H1 (cell line): Measurements from ENCODE around the gene RAI14. TPM values are rescaled to one million over a fixed set of nuclear protein-coding genes. Genes with fewer than 3 reads are reported as not detected.
A peak's percentile ranks its signal among the peaks of the same experiment; 100 is the strongest.

Experiments used
- CTCF ChIA-PET: fragments of 300-600 bp; sonication (Branson Sonifier 250); formaldehyde crosslinking; loops from one replicate; lab custom pipeline; 2021; ENCODE audit not compliant: partially characterized antibody; lab: Charles Lee
- POLR2A ChIA-PET: fragments of 300-600 bp; sonication (Branson Sonifier 250); formaldehyde crosslinking; loops from one replicate; lab custom pipeline; 2021; ENCODE audit warnings: inconsistent platforms; ENCODE audit not compliant: partially characterized antibody; lab: Charles Lee
- DNase-seq, 2 experiments: peaks; one replicate each; pipeline versions ENCODE4 v3.0.0 to v3.0.0-alpha.2; 2010 to 2022; ENCODE audit warnings: low spot score in 2 of 2, low read depth in 1 of 2, mixed read lengths in 1 of 2
- FAIRE-seq: peaks from 2 replicates; lab custom pipeline; 2011; peaks lifted over from hg19 to GRCh38; lab: Jason Lieb, UNC
- H2AFZ ChIP-seq: 2 replicates; pipeline ENCODE4 v1.8.1; 2012; ENCODE audit warnings: low read length, inconsistent platforms
- H2AK5ac ChIP-seq: 2 replicates; pipeline ENCODE4 v1.6.1; 2013; ENCODE audit warnings: low read depth, low read length
- H2BK120ac ChIP-seq: replicated peaks from 2 replicates; pipeline ENCODE3; 2013; ENCODE audit warnings: low read depth, low read length, inconsistent platforms
- H2BK12ac ChIP-seq: 2 replicates; pipeline ENCODE4 v1.6.1; 2013; ENCODE audit warnings: low read depth, low read length
- H2BK15ac ChIP-seq: 2 replicates; pipeline ENCODE4 v1.6.1; 2013; ENCODE audit warnings: low read length
- H2BK20ac ChIP-seq: 2 replicates; pipeline ENCODE4 v1.6.1; 2013; ENCODE audit warnings: low read length
- H2BK5ac ChIP-seq: 2 replicates; pipeline ENCODE4 v1.6.1; 2013; ENCODE audit warnings: low read depth, low read length
- H3K14ac ChIP-seq: 2 replicates; pipeline ENCODE4 v1.6.1; 2013; ENCODE audit warnings: inconsistent platforms; ENCODE audit not compliant: insufficient read length
- H3K18ac ChIP-seq: 2 replicates; pipeline ENCODE4 v1.6.1; 2013; ENCODE audit warnings: low read length; ENCODE audit errors: extremely low read depth
- H3K23ac ChIP-seq: 2 replicates; pipeline ENCODE4 v1.6.1; 2013; ENCODE audit warnings: inconsistent platforms; ENCODE audit not compliant: insufficient read length
- H3K23me2 ChIP-seq: 2 replicates; pipeline ENCODE4 v1.6.1; 2013; ENCODE audit warnings: low read depth, low read length
- H3K27ac ChIP-seq: 2 replicates; pipeline ENCODE4 v1.6.1; 2011; ENCODE audit warnings: low read depth, low read length, inconsistent platforms
- H3K27me3 ChIP-seq, 4 experiments: replicated peaks in 1 of 4; 1 replicate in 1 of 4; 2 replicates in 3 of 4; pipeline versions ENCODE4 v1.6.1 to v1.8.1; 2011 to 2013; ENCODE audit warnings: low read length in 3 of 4, mild to moderate bottlenecking in 3 of 4, inconsistent platforms in 2 of 4, mixed read lengths in 2 of 4, moderate library complexity in 1 of 4; ENCODE audit not compliant: control insufficient read depth in 3 of 4, insufficient read depth in 3 of 4; ENCODE audit errors: extremely low read depth in 1 of 4
- H3K36me3 ChIP-seq, 4 experiments: 2 replicates each; pipeline versions ENCODE4 v1.6.1 to v1.8.1; 2011 to 2013; ENCODE audit warnings: mild to moderate bottlenecking in 4 of 4, low read length in 3 of 4, moderate library complexity in 2 of 4, control low read depth in 1 of 4, inconsistent platforms in 1 of 4; ENCODE audit not compliant: insufficient read depth in 4 of 4, control insufficient read depth in 2 of 4
- H3K4ac ChIP-seq: replicated peaks from 2 replicates; pipeline ENCODE3; 2013; ENCODE audit warnings: low read length, low read depth, mixed read lengths, inconsistent platforms; ENCODE audit not compliant: insufficient read length
- H3K4me1 ChIP-seq, 4 experiments: replicated peaks in 1 of 4; 1 replicate in 1 of 4; 2 replicates in 3 of 4; pipeline versions ENCODE4 v1.6.1 to v1.8.1; 2011 to 2013; ENCODE audit warnings: low read length in 3 of 4, inconsistent platforms in 2 of 4, mixed read lengths in 1 of 4; ENCODE audit not compliant: insufficient read depth in 4 of 4, control insufficient read depth in 3 of 4
- H3K4me2 ChIP-seq, 2 experiments: 2 replicates each; pipeline versions ENCODE4 v1.6.1 to v1.8.1; 2011 to 2013; ENCODE audit warnings: low read depth in 2 of 2, low read length in 2 of 2, control low read depth in 1 of 2, inconsistent platforms in 1 of 2, mild to moderate bottlenecking in 1 of 2; ENCODE audit not compliant: insufficient read depth in 1 of 2
- H3K4me3 ChIP-seq, 4 experiments: fragments of 200-600, 300-600 bp in 1 of 4; sonication (generic), shearing (Covaris generic), sonication (Bioruptor Twin) in 1 of 4; 2 replicates each; pipeline versions ENCODE4 v1.5.1 to v1.8.1; 2011 to 2016; ENCODE audit warnings: low read length in 4 of 4, low read depth in 3 of 4, control low read depth in 2 of 4, inconsistent platforms in 2 of 4, mild to moderate bottlenecking in 2 of 4, mixed read lengths in 1 of 4, moderate library complexity in 1 of 4; ENCODE audit not compliant: insufficient read depth in 2 of 4; ENCODE audit errors: extremely low read depth in 1 of 4
- H3K56ac ChIP-seq: replicated peaks from 2 replicates; pipeline ENCODE3; 2013; ENCODE audit warnings: low read depth, mild to moderate bottlenecking, mixed read lengths, low read length, inconsistent platforms; ENCODE audit not compliant: insufficient read length
- H3K79me1 ChIP-seq: 2 replicates; pipeline ENCODE4 v1.6.1; 2013; ENCODE audit warnings: low read depth, low read length, control low read depth
- H3K79me2 ChIP-seq, 2 experiments: 2 replicates each; pipeline versions ENCODE4 v1.6.1 to v1.8.1; 2012 to 2013; ENCODE audit warnings: low read length in 2 of 2, mild to moderate bottlenecking in 2 of 2, inconsistent platforms in 1 of 2; ENCODE audit not compliant: insufficient read depth in 2 of 2, control insufficient read depth in 1 of 2
- H3K9ac ChIP-seq, 4 experiments: replicated peaks in 1 of 4; 1 replicate in 1 of 4; 2 replicates in 3 of 4; pipeline versions ENCODE4 v1.6.1 to v1.8.1; 2011 to 2013; ENCODE audit warnings: low read depth in 3 of 4, low read length in 3 of 4, control low read depth in 2 of 4, mild to moderate bottlenecking in 2 of 4, moderate library complexity in 2 of 4, inconsistent platforms in 1 of 4; ENCODE audit errors: extremely low read depth in 1 of 4
- H3K9me3 ChIP-seq, 2 experiments: 2 replicates each; pipeline versions ENCODE4 v1.6.1 to v1.8.1; 2012 to 2013; ENCODE audit warnings: mild to moderate bottlenecking in 2 of 2, moderate library complexity in 2 of 2, control low read depth in 1 of 2, inconsistent platforms in 1 of 2, low read depth in 1 of 2, low read length in 1 of 2, mixed read lengths in 1 of 2; ENCODE audit not compliant: insufficient read depth in 2 of 2
- H4K20me1 ChIP-seq, 2 experiments: replicated peaks in 1 of 2; 2 replicates each; pipeline versions ENCODE3 to v1.8.1; 2011 to 2013; ENCODE audit warnings: inconsistent platforms in 2 of 2, low read length in 2 of 2, mild to moderate bottlenecking in 1 of 2; ENCODE audit not compliant: insufficient read depth in 2 of 2, control insufficient read depth in 1 of 2
- H4K5ac ChIP-seq: 2 replicates; pipeline ENCODE4 v1.6.1; 2013; ENCODE audit warnings: low read length, low read depth, mixed read lengths, inconsistent platforms; ENCODE audit not compliant: insufficient read length
- H4K8ac ChIP-seq: 2 replicates; pipeline ENCODE4 v1.8.0; 2013; ENCODE audit warnings: mild to moderate bottlenecking, moderate library complexity, low read length, inconsistent platforms; ENCODE audit not compliant: insufficient read depth; ENCODE audit errors: extremely low read depth
- H4K91ac ChIP-seq: replicated peaks from 2 replicates; pipeline ENCODE3; 2013; ENCODE audit warnings: low read length, mixed read lengths, inconsistent platforms; ENCODE audit not compliant: insufficient read length
- HDAC2 ChIP-seq, 2 experiments: fragments of 300-600 bp in 1 of 2; sonication (generic) in 1 of 2; IDR thresholded peaks; 2 replicates each; pipeline ENCODE4 v1.6.1; 2011 to 2012; ENCODE audit warnings: low read depth in 2 of 2, low read length in 2 of 2, mild to moderate bottlenecking in 2 of 2, moderate library complexity in 2 of 2, borderline replicate concordance in 1 of 2, inconsistent platforms in 1 of 2
- PHF8 ChIP-seq: fragments of 200-600 bp; sonication (generic); conservative IDR thresholded peaks from 2 replicates; pipeline ENCODE4 v1.7.1; 2012; ENCODE audit warnings: low read depth, mild to moderate bottlenecking, inconsistent platforms, low read length, moderate library complexity
- WGBS, 2 experiments: shearing (Covaris generic) in 1 of 2; methylation state at CpG; one replicate each; pipeline versions ENCODE4 v1.1.6 to v1.1.7; 2013 to 2015; ENCODE audit warnings: low lambda C conversion rate in 2 of 2, mixed read lengths in 2 of 2, inconsistent platforms in 1 of 2, low coverage in 1 of 2, missing lambda C conversion rate in 1 of 2; ENCODE audit not compliant: insufficient replicate concordance in 2 of 2, insufficient coverage in 1 of 2, insufficient read length in 1 of 2; ENCODE audit errors: extremely low coverage in 1 of 2, missing lambda C conversion rate in 1 of 2; 5-methylcytosine and 5-hydroxymethylcytosine counted together
- polyA plus RNA-seq, 7 experiments: library from polyadenylated mRNA; depleted of rRNA in 3 of 7; stranded (reverse) in 5 of 7; unstranded in 2 of 7; fragments of >200 nt in 5 of 7; fragments of 200-250 nt in 2 of 7; gene quantifications; 1 replicate in 5 of 7; 2 replicates in 1 of 7; 4 replicates in 1 of 7; pipeline versions ENCODE4 v1.2.1 to v1.2.3, GENCODE V29; 2011 to 2013; ENCODE audit warnings: missing spikeins in 2 of 7, mixed read lengths in 2 of 7
- total RNA-seq: library from RNA; stranded (reverse); fragmentation: NEBNext Ultra II Directional; extraction: Animal tissue kit (Norgen Biotek cat#: 25700); gene quantifications from 2 replicates; pipeline ENCODE4 v1.2.1, GENCODE V29; 2021

The RAI14 gene
- total and polyA plus RNA-seq, 2 of the 8 experiments (the other 6 are each of a cell fraction or from before 2014, with no cell fraction given), result 48.4 to 210 TPM

GRCh38 chr5:34684980-34685352 is 28.8 kb downstream of the RAI14 start:
- no peak overlapping the region; the same call in 1 of the 2 replicates for H2BK5ac ChIP-seq
- no peak overlapping the region for H2AFZ ChIP-seq
- H4K5ac ChIP-seq, result no peak overlapping the region
- ChIA-PET CTCF (interaction anchor here (0.8 to 3.8 kb wide), 9 partner anchors 8 to 214 kb away, joined by 3 to 9 read pairs (median 3); no protein-coding TSS in a partner anchor), POLR2A (interaction anchor here (0.6 to 2.2 kb wide), 4 partner anchors 20 to 99 kb away, joined by 3 to 11 read pairs (median 3); no protein-coding TSS in a partner anchor)
- H3K4me2 ChIP-seq, result peak overlapping the region in 1 of 2 experiments; percentile 54; a peak in 1 of 4 replicates
- H3K27me3 ChIP-seq, result no peaks in the 10 kb centered on the region
- H2BK20ac ChIP-seq, result no peak overlapping the region
- H2AK5ac ChIP-seq, result peak overlapping the region; percentile 7; the same call in 1 of the 2 replicates
- no peak overlapping the region; the same call in 1 of the 2 replicates for H2BK12ac ChIP-seq
- H3K4me1 ChIP-seq, result peaks cover 4 to 21% (median 15%) of the 10 kb centered on the region in 4 experiments; a peak in 6 of 7 replicates
- no peak overlapping the region for H3K56ac ChIP-seq
- no peak overlapping the region for H3K23ac ChIP-seq
- H3K79me2 ChIP-seq, result peaks cover 26 to 99% of the 10 kb centered on the region in 2 experiments
- H3K9me3 ChIP-seq, result no peaks in the 10 kb centered on the region
- TF ChIP-seq HDAC2 (IDR thresholded peaks at IDR 0.05; ENCODE audit: borderline replicate concordance in 1 of 2, low read depth in 2 of 2, low read length in 2 of 2), result 0 out of 4 replicates have a peak, but pooled peaks of 1 of the 2 experiments have one; percentile 20
- TF ChIP-seq PHF8, result no peak
- no peak overlapping the region for H3K4ac ChIP-seq
- DNase-seq (no peak), FAIRE-seq (no peak)
- H3K23me2 ChIP-seq, result no peaks in the 10 kb centered on the region; the same call in none of the 2 replicates
- H3K79me1 ChIP-seq, result no peaks in the 10 kb centered on the region; the same call in 1 of the 2 replicates
- H3K36me3 ChIP-seq, result peaks cover 2 to 25% (median 13%) of the 10 kb centered on the region in 4 experiments; a peak in 7 of 8 replicates
- H3K14ac ChIP-seq, result no peak overlapping the region
- no peak overlapping the region for H3K18ac ChIP-seq
- no peak overlapping the region for H4K91ac ChIP-seq
- H3K4me3 ChIP-seq, result 0 out of 8 replicates have a peak overlapping the region, but pooled peaks of 1 of the 4 experiments have one; percentile 33
- no peak overlapping the region for H2BK15ac ChIP-seq
- no peak overlapping the region for H4K8ac ChIP-seq
- no peak overlapping the region for H2BK120ac ChIP-seq
- H4K20me1 ChIP-seq, result peaks cover 11 to 22% of the 10 kb centered on the region in 2 experiments
- peak overlapping the region; percentile 34; the same call in 1 of the 2 replicates for H3K27ac ChIP-seq
- no peak overlapping the region for H3K9ac ChIP-seq
- WGBS, 2 experiments, result 79% methylated on average over 4 of the region's 4 CpGs; no CpG with 5 or more reads in 1 of the 2 experiments
